ENCODE results near the gene ACAD10. TPM values are rescaled to one million over a fixed set of nuclear protein-coding genes. Genes with fewer than 3 reads are reported as not detected.
"Not testable (repeated sequence)": the region's sequence is repeated elsewhere in the genome, so short reads cannot be mapped to it uniquely, and the experiment has no call there.

The ACAD10 gene
- total and polyA plus RNA-seq, 12 donors: 7.8 to 43.4 (median 34.8) TPM

GRCh38 chr12:111730420-111730819 is 44.6 kb downstream of the ACAD10 start:
- Histone ChIP-seq H3K4me3 (no peak overlapping the region), H3K36me3 (peaks cover 0 to 97% (median 38%) of the 10 kb centered on the region in 9 donors), H3K4me1 (no peaks in the 10 kb centered on the region), H3K27me3 (no peaks in the 10 kb centered on the region), H3K27ac (no peak overlapping the region), H3K9me3 (no peaks in the 10 kb centered on the region)
- ATAC-seq (no peak), DNase-seq (no peak)
- intact Hi-C loops (cut with DNase I): no loop called here
- 81 to 88% methylated on average over 9 of the region's 9 CpGs for WGBS, 2 donors
- TF ChIP-seq CTCF (IDR thresholded peaks at IDR 0.05): no peak

GRCh38 chr12:111732786-111733185 is 46.9 kb downstream of the ACAD10 start:
- no peak overlapping the region for H3K4me3 ChIP-seq
- no peak for ATAC-seq
- intact Hi-C loops (cut with DNase I): no loop called here
- no peaks in the 10 kb centered on the region for H3K9me3 ChIP-seq
- TF ChIP-seq CTCF (IDR thresholded peaks at IDR 0.05): no peak
- H3K27me3 ChIP-seq: no peaks in the 10 kb centered on the region
- H3K27ac ChIP-seq: no peak overlapping the region
- DNase-seq: no peak
- peaks cover 0 to 99% (median 47%) of the 10 kb centered on the region in 9 donors for H3K36me3 ChIP-seq
- 87 to 89% methylated on average over 4 of the region's 4 CpGs for WGBS, 2 donors
- H3K4me1 ChIP-seq: no peaks in the 10 kb centered on the region

GRCh38 chr12:111733340-111733915 is 47.6 kb downstream of the ACAD10 start:
- Histone ChIP-seq H3K4me1 (no peaks in the 10 kb centered on the region), H3K9me3 (no peaks in the 10 kb centered on the region), H3K27me3 (no peaks in the 10 kb centered on the region), H3K27ac (no peak overlapping the region), H3K4me3 (no peak overlapping the region), H3K36me3 (peaks cover 0 to 99% (median 46%) of the 10 kb centered on the region in 9 donors)
- intact Hi-C loops (cut with DNase I): no loop called here
- no peak for ATAC-seq
- no peak for TF ChIP-seq CTCF (IDR thresholded peaks at IDR 0.05)
- no peak for DNase-seq
- WGBS, 2 donors: 84 to 88% methylated on average over 8 of the region's 8 CpGs

- H3K4me3 ChIP-seq; H3K9me3 ChIP-seq; DNase-seq; ATAC-seq; intact Hi-C loops (cut with DNase I); H3K27ac ChIP-seq; H3K27me3 ChIP-seq: not testable (repeated sequence)
- H3K4me1 ChIP-seq: peaks cover 0 to 15% (median 12%) of the 10 kb centered on the region in 9 donors
- peaks cover 0 to 73% (median 20%) of the 10 kb centered on the region in 9 donors for H3K36me3 ChIP-seq
- 96 to 98% methylated on average over 9 of the region's 9 CpGs for WGBS, 2 donors
Observed at GRCh38 chr12:111739524-111739923, 53.7 kb downstream of the ACAD10 start.

GRCh38 chr12:111741235-111741812 is 55.5 kb downstream of the ACAD10 start:
- H3K36me3 ChIP-seq: peaks cover 0 to 75% (median 30%) of the 10 kb centered on the region in 9 donors
- WGBS, 2 donors: 18 to 20% methylated on average over 4 of the region's 4 CpGs
- DNase-seq: no peak
- H3K27ac ChIP-seq: peak overlapping the region in 5 of 10 donors; percentile 21 to 58 (median 38)
- intact Hi-C loops (cut with DNase I): no loop called here
- TF ChIP-seq CTCF (IDR thresholded peaks at IDR 0.05): no peak
- ATAC-seq: peak in 7 of 8 donors; percentile 39 to 82 (median 70)
- no peaks in the 10 kb centered on the region for H3K9me3 ChIP-seq
- H3K27me3 ChIP-seq: no peaks in the 10 kb centered on the region
- H3K4me3 ChIP-seq: no peak overlapping the region
- peaks cover 0 to 15% (median 12%) of the 10 kb centered on the region in 9 donors for H3K4me1 ChIP-seq

Measured in heart right ventricle (tissue), 16 donors.